ENCODE data around the gene ANO9.

The ANO9 gene

DNA sequence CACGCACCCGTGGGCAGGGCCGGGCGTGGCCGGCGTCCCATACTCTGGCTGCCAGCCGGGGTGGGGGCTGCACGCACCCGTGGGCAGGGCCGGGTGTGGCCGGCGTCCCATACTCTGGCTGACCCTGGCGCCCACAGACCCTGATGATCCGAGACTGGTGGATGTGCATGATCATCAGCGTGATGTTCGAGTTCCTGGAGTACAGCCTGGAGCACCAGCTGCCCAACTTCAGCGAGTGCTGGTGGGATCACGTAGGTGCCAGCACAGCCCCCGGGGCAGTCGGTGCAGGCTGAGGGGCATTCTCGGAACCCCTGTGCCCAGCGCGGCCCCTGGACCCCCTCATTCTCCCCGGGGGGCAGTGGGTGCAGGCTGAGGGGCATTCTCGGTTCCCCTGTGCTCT, 46.3 kb upstream of the ANO9 start:
- H3K4me3 ChIP-seq (ENCODE audit: low read depth, low read length), result no peak overlapping the region
- TF ChIP-seq, protein P1, sequence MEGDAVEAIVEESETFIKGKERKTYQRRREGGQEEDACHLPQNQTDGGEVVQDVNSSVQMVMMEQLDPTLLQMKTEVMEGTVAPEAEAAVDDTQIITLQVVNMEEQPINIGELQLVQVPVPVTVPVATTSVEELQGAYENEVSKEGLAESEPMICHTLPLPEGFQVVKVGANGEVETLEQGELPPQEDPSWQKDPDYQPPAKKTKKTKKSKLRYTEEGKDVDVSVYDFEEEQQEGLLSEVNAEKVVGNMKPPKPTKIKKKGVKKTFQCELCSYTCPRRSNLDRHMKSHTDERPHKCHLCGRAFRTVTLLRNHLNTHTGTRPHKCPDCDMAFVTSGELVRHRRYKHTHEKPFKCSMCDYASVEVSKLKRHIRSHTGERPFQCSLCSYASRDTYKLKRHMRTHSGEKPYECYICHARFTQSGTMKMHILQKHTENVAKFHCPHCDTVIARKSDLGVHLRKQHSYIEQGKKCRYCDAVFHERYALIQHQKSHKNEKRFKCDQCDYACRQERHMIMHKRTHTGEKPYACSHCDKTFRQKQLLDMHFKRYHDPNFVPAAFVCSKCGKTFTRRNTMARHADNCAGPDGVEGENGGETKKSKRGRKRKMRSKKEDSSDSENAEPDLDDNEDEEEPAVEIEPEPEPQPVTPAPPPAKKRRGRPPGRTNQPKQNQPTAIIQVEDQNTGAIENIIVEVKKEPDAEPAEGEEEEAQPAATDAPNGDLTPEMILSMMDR (IDR thresholded peaks at IDR 0.05; ENCODE audit: low read depth, low read length), result no peak

DNA sequence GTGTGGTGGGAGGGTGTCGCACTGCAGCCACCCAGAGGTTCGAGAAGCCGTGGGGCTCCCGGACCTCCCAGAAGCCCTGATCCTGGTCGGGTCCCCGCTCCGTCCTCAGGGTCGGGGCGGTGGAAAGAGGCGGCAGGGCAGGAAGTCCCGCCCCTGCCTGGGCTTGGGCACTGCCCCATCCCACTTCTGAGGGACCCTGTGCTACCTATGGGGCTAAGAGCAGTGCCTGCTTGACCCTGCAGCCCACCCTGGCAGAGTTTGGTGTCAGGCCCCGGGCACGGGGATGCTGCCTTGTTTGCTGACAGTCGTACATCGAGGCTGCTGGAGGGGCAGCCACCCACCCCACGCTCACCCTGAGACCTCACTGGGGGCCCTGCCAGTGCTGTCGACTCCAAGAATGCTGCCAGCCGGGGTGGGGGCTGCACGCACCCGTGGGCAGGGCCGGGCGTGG, 45.8 kb upstream of the ANO9 start:
- no peak overlapping the region for H3K4me3 ChIP-seq (ENCODE audit: low read depth, low read length)
- TF ChIP-seq, protein P1 (IDR thresholded peaks at IDR 0.05; ENCODE audit: low read depth, low read length), result no peak

DNA sequence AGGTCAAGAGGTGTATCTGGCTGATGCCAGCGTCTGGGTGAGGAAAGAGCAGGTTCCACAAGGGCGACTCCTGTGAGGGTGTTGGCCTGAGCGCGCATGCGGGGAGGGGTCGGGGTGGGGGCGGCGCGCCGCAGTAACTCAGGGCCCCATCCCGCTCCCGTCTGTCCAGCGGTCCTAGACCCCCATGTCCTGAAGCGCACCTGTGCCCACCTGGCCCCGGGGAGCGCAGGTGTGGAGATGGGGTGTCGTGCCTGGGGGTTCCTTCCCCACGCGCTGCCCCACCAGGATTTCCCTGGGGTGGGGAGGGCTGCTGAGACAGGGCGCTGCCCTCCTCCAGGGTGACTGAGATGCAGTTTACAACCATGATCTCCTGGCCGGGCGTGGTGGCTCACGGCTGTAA, 44.4 kb upstream of the ANO9 start:
- no peak overlapping the region for H3K4me3 ChIP-seq (ENCODE audit: low read depth, low read length)
- TF ChIP-seq, protein P1 (IDR thresholded peaks at IDR 0.05; ENCODE audit: low read depth, low read length), result no peak

DNA sequence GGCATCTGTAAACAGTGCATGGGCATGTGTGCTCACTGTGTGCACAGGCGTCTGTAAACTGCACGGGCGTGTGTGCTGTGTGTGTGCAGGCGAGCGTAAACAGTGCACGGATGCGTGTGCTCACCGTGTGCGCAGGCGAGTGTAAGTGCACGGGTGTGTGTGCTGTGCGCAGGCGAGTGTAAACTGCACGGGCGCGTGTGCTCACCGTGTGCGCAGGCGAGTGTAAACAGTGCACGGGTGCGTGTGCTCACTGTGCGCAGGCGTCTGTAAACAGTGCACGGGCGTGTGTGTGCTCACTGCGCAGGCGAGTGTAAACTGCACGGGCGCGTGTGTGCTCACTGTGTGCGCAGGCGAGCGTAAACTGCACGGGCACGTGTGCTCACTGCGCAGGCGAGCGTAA, 42.8 kb upstream of the ANO9 start:
- TF ChIP-seq, protein P1 (IDR thresholded peaks at IDR 0.05; ENCODE audit: low read depth, low read length), result no peak
- no peak overlapping the region for H3K4me3 ChIP-seq (ENCODE audit: low read depth, low read length)

DNA sequence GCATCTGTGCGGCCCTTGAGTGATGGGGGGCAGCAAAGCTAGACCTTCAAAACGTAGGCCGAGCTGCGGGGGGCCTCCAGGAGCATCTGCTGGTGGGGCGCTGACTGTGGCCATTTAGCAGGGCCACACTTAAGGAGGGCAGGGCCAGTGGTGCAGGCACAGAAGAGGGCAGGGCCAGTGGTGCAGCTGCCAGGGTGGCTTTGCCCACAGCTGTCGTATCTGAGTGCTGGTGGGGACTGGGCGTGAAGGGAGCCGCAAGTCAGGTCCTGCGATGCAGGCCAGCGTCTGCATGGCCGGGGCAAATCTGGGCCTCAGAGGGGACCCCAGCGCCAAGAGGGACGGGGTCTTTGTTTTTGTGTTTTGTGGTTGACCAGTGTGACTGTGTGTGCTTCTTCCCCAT, 37.5 kb upstream of the ANO9 start:
- no peak overlapping the region for H3K4me3 ChIP-seq (ENCODE audit: low read depth, low read length)
- TF ChIP-seq, protein P1 (IDR thresholded peaks at IDR 0.05; ENCODE audit: low read depth, low read length), result no peak

DNA sequence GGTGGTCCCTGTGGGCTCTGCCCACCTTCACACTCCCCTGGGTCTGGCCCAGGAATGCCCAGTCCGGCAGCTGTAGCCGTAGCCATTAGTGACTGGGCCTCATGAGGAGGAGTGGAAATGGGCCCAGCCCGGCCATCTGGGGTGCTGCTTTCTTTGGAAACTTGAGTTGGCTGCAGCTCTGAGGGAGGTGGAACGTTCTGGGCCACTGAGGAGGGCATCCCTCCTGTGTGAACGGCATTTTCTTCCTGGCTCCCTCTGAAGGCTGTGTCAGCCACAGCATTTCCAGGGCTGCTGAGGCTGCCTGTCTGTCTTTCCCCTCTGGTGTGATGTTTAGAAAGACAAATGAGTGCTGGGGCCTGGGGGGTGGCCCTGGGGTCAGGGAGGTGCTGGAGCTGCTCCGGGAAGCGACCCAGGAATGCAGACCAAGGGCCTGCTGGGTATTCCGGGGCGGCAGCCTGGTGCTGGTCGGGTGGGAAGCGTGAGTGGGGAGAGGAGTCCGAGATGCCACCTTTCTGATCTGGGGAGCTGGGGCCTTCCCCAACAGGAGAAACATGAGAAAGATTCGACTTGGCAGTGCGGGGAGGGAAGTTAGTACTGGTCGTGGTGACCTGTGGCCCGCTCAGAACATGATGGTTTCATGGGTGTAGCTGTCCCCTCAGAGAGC, 35.4 kb upstream of the ANO9 start:
- no peak overlapping the region for H3K4me3 ChIP-seq (ENCODE audit: low read depth, low read length)
- TF ChIP-seq, protein P1 (IDR thresholded peaks at IDR 0.05; ENCODE audit: low read depth, low read length), result no peak

DNA sequence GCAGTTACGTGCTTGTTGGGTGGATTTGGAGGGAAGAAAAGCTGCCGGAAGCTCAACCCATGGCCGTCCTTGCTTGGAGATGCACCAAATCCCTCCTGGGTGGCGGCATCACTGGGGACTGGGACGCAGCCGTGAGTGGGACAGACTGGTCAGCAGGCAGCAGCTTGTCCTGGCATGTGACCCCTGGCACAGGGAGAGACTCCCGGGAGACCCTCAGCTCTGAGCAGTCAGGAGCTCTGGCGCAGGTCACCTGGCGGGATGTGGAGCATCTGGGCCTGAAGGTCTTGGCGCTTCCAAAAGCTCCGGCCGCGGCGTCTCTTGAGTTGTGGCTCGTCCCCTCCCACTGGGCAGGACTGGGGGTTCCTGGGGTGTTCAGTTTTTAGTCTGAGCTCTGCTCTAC, 34.6 kb upstream of the ANO9 start:
- TF ChIP-seq, protein P1 (IDR thresholded peaks at IDR 0.05; ENCODE audit: low read depth, low read length), result no peak

More for the DNA sequence above, 34.6 kb upstream of the ANO9 start:
- no peak overlapping the region for H3K4me3 ChIP-seq (ENCODE audit: low read depth, low read length)

Data from WI38 (cell line).